Progenitor cell of endocrine pancreas (in vitro differentiated cells): ENCODE results near the gene STARD6. TPM values are rescaled to one million over a fixed set of nuclear protein-coding genes. Genes with fewer than 3 reads are reported as not detected.

Source experiments
- DNase-seq: peaks from one replicate; pipeline ENCODE4 v3.0.0; 2021; ENCODE audit warnings: low spot score; ENCODE audit not compliant: unreplicated experiment
- H3K27ac Mint-ChIP-seq: 2 replicates; pipeline ENCODE4 v1.8.0; 2021; ENCODE audit warnings: mild to moderate bottlenecking, moderate library complexity, mixed read lengths
- H3K27me3 Mint-ChIP-seq: 2 replicates; pipeline ENCODE4 v1.8.0; 2021; ENCODE audit warnings: mixed read lengths
- H3K36me3 Mint-ChIP-seq: 2 replicates; pipeline ENCODE4 v1.8.0; 2022; ENCODE audit warnings: mixed read lengths; ENCODE audit not compliant: insufficient read depth
- H3K4me1 Mint-ChIP-seq: 2 replicates; pipeline ENCODE4 v1.8.0; 2021; ENCODE audit warnings: low read depth, mixed read lengths
- H3K4me3 Mint-ChIP-seq: 2 replicates; pipeline ENCODE4 v1.8.0; 2021; ENCODE audit warnings: low read depth, mild to moderate bottlenecking, moderate library complexity, mixed read lengths
- H3K9me3 Mint-ChIP-seq: 2 replicates; pipeline ENCODE4 v1.8.0; 2021; ENCODE audit warnings: low read depth, mixed read lengths
- CTCF ChIP-seq: fragments of 200-600 bp; sonication (generic); IDR thresholded peaks from one replicate; pipeline ENCODE4 v1.5.0; 2021; ENCODE audit warnings: antibody characterized with exemption, mild to moderate bottlenecking; ENCODE audit not compliant: unreplicated experiment
- total RNA-seq: library from RNA; stranded (reverse); gene quantifications from 2 replicates; pipeline ENCODE4 v1.2.1, GENCODE V29; 2021

STARD6 gene
- total RNA-seq, 1 donor from 2014 or later: not detected

- H3K4me1 Mint-ChIP-seq: peaks cover 4% of the 10 kb centered on the region
- H3K36me3 Mint-ChIP-seq: peaks cover 17% of the 10 kb centered on the region
- TF ChIP-seq CTCF: no peak
- no peak for DNase-seq
- no peak overlapping the region for H3K4me3 Mint-ChIP-seq
- H3K27ac Mint-ChIP-seq: peak overlapping the region; percentile 40
- H3K27me3 Mint-ChIP-seq: no peaks in the 10 kb centered on the region
- H3K9me3 Mint-ChIP-seq: no peaks in the 10 kb centered on the region
Measured at GRCh38 chr18:54279477-54280219, 78.0 kb downstream of the STARD6 start.

DNA sequence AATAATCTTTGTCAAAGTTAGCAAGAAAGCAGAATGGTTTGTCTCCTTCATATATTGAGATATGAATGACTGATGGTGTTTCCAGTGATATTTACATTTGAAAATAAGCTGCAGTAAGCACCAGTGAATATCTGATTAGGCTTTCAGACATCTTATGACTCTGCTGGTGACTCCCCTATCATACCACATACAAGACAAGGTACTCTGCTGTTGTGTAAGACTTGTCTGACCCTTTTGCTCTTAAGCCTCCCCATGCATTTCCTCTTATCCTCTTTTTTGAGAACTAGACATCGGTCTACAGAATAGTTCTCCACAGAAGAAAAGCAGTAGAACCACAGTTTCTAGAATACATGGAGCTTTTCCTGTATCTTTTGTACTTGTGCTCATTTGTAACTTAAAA, 79.0 kb downstream of the STARD6 start:
- Mint-ChIP-seq H3K4me3 (no peak overlapping the region), H3K36me3 (peaks cover 12% of the 10 kb centered on the region), H3K27me3 (no peaks in the 10 kb centered on the region), H3K9me3 (no peaks in the 10 kb centered on the region), H3K4me1 (peaks cover 4% of the 10 kb centered on the region), H3K27ac (peak overlapping the region; percentile 4)
- no peak for DNase-seq
- no peak for TF ChIP-seq CTCF

DNA sequence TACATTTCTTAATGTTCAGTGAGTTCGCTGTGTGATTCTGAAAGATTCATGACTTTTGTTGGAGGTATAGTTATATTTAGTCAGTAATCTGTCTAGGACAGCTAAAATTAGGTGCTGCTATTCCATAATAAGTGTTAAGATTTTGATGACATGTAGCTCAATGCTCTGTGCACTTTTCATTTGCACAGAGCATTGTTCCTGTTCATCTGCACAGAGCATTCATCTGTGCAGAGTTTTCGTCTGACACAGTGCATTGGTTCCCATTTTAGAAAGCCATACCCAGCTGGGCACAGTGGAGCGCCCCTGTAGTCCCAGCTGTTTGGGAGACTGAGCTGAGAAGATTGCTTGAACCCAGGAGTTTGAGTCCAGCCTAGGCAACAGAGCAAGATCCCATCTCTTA, 79.8 kb downstream of the STARD6 start:
- TF ChIP-seq CTCF: no peak
- H3K36me3 Mint-ChIP-seq: peaks cover 12% of the 10 kb centered on the region

More for the DNA sequence above, 79.8 kb downstream of the STARD6 start:
- Mint-ChIP-seq H3K27me3 (no peaks in the 10 kb centered on the region), H3K27ac (no peak overlapping the region), H3K4me3 (no peak overlapping the region), H3K4me1 (peaks cover 4% of the 10 kb centered on the region), H3K9me3 (no peaks in the 10 kb centered on the region)
- DNase-seq: no peak

Other genes starting within 250 kb of the STARD6 start
- 38.6 and 40.4 TPM in 2 replicates for gene MBD2, start 133.2 kb downstream of the STARD6 start, total RNA-seq
- gene POLI, start 88.3 kb downstream of the STARD6 start, total RNA-seq: 59.6 and 65.3 TPM in 2 replicates
- 12.2 and 12.6 TPM in 2 replicates for gene C18orf54, start within 50 bp of the STARD6 start, total RNA-seq
- gene DYNAP, start 233.4 kb upstream of the STARD6 start, total RNA-seq: not detected in 2 replicates